Measurements from ENCODE around the gene LINC01488.

DNA sequence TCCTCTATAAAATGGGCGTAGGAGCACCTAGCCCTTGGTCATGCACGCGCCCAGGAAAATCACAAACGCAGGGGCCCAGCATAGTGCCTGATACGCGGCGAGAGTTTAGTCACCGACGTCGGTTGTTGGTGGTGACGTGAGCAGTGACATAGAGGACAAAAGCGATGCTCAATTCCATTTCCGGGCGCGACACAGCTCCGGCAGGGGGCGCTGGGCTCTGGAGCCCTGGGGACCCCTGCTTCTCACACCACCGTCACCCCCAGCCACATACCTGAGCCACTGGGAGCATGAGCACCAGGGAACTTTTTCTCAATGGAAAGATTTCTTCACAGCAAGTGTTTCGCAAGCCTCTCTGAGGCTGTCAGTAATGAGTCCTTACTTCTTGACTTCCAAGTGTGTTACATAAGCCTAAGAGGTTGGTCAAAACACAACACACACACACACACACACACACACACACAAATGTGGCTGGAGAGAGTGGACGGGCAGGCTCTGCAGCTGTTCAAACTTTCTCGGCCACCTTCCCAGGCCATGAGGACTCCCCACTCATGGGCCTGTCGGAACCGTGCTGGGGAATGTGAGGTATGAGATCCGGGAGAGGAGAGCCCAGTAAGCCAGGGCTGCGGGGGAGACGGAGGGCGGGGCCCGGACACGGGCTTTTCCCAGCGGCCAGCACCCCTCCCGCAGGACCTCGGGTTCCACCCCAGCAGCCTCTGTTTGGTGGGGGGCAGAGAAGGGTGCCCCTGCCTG lies 36.9 kb upstream of the LINC01488 start:
- no peak for TF ChIP-seq POLR2A (IDR thresholded peaks at IDR 0.05)
- TF ChIP-seq, protein P1, sequence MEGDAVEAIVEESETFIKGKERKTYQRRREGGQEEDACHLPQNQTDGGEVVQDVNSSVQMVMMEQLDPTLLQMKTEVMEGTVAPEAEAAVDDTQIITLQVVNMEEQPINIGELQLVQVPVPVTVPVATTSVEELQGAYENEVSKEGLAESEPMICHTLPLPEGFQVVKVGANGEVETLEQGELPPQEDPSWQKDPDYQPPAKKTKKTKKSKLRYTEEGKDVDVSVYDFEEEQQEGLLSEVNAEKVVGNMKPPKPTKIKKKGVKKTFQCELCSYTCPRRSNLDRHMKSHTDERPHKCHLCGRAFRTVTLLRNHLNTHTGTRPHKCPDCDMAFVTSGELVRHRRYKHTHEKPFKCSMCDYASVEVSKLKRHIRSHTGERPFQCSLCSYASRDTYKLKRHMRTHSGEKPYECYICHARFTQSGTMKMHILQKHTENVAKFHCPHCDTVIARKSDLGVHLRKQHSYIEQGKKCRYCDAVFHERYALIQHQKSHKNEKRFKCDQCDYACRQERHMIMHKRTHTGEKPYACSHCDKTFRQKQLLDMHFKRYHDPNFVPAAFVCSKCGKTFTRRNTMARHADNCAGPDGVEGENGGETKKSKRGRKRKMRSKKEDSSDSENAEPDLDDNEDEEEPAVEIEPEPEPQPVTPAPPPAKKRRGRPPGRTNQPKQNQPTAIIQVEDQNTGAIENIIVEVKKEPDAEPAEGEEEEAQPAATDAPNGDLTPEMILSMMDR (IDR thresholded peaks at IDR 0.05) = no peak
